ENCODE measurements around the gene PLK5.

GRCh38 chr19:1572795-1573194, 48.9 kb downstream of the PLK5 start:
- TF ChIP-seq CTCF (conservative IDR thresholded peaks at IDR 0.05; ENCODE audit: low read depth, low read length) (no peak), RAD21 (IDR thresholded peaks at IDR 0.05; ENCODE audit: low read length) (no peak), USF2 (IDR thresholded peaks at IDR 0.05; ENCODE audit: low read depth, low read length) (no peak), ELK1 (IDR thresholded peaks at IDR 0.05; ENCODE audit: borderline replicate concordance, low read depth, low read length) (no peak), CEBPB (IDR thresholded peaks at IDR 0.05; ENCODE audit: low read depth, low read length) (no peak), POLR2A (IDR thresholded peaks at IDR 0.05; ENCODE audit: low read depth, low read length) (no peak), FOS (IDR thresholded peaks at IDR 0.05; ENCODE audit: low read depth, low read length) (no peak), SMC3 (IDR thresholded peaks at IDR 0.05; ENCODE audit: low read depth, low read length) (no peak), MXI1 (IDR thresholded peaks at IDR 0.05; ENCODE audit: borderline replicate concordance, low read depth, low read length) (no peak), RFX5 (IDR thresholded peaks at IDR 0.05; ENCODE audit: low read depth, low read length) (no peak), MAFK (IDR thresholded peaks at IDR 0.05; ENCODE audit: low read depth, low read length) (no peak), MAZ (IDR thresholded peaks at IDR 0.05; ENCODE audit: borderline replicate concordance, low read depth, low read length) (no peak), RCOR1 (IDR thresholded peaks at IDR 0.05; ENCODE audit: insufficient replicate concordance, low read length) (no peak)

Measured in IMR-90 (cell line).